Testis (tissue), 2 donors: ENCODE measurements around the gene RRM2.

Experiments used
- CTCF ChIP-seq, 3 experiments: fragments of 450-650 bp in 2 of 3; fragments of 200-600 bp in 1 of 3; sonication (generic) in 1 of 3; IDR thresholded peaks; one replicate each; pipeline ENCODE4 v1.5.1; 2016 to 2019; ENCODE audit warnings: antibody characterized with exemption in 3 of 3, mild to moderate bottlenecking in 2 of 3, moderate library complexity in 1 of 3
- POLR2A ChIP-seq: fragments of 450-650 bp; IDR thresholded peaks from one replicate; pipeline ENCODE4 v1.6.1; 2017; ENCODE audit warnings: antibody characterized with exemption, mild to moderate bottlenecking, moderate library complexity

- TF ChIP-seq CTCF (IDR thresholded peaks at IDR 0.05) (no peak), POLR2A (no peak)
Measured at GRCh38 chr2:10085668-10086059, 36.9 kb upstream of the RRM2 start.
